HFF-Myc (cell line): Measurements from ENCODE around the gene PMAIP1.
A peak's percentile ranks its signal among the peaks of the same experiment; 100 is the strongest.

Source experiments
- DNase-seq: peaks from one replicate; pipeline ENCODE4 v3.0.0-alpha.2; 2011; ENCODE audit warnings: low read depth; ENCODE audit errors: extremely low read depth
- H3K4me3 ChIP-seq: replicated peaks from 2 replicates; pipeline ENCODE4 v1.5.1; 2011; ENCODE audit warnings: low read depth, mild to moderate bottlenecking, control low read depth, low read length
- TF ChIP-seq, protein P1 (sequence below): IDR thresholded peaks from 2 replicates; pipeline ENCODE4 v1.5.1; 2012; ENCODE audit warnings: mild to moderate bottlenecking, low read depth, low read length, control low read depth; ENCODE audit errors: missing control alignments

Gene PMAIP1

DNA sequence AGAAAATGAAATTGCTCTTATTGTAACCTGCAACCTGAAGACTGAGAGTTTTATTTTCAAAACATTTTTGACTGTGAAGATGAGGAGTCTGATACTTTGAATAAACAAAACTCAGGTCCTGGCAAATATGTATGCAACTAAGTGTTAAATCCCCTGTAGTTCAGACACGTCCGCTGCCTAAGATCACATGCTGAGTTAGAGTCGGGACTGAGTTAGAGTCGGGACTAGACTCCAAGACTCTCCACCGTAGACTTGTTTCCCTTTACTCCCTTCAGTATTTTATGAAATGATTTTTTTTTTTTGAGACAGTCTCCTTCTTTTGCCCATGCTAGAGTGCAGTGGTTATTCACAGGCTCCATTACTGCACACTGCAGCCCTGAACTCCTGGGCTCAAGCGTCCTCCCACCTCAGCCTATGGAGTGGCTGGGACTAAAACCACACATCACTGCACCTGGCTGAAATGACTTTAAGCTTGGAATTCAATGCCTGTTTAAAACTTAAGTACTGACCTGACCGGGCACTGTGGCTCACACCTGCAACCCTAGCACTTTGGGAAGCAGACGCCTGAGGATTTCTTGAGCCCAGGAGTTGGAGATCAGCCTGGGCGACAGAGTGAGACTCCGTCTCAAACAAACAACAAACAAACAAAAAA is 28.0 kb upstream of the PMAIP1 start:
- TF ChIP-seq, protein P1, sequence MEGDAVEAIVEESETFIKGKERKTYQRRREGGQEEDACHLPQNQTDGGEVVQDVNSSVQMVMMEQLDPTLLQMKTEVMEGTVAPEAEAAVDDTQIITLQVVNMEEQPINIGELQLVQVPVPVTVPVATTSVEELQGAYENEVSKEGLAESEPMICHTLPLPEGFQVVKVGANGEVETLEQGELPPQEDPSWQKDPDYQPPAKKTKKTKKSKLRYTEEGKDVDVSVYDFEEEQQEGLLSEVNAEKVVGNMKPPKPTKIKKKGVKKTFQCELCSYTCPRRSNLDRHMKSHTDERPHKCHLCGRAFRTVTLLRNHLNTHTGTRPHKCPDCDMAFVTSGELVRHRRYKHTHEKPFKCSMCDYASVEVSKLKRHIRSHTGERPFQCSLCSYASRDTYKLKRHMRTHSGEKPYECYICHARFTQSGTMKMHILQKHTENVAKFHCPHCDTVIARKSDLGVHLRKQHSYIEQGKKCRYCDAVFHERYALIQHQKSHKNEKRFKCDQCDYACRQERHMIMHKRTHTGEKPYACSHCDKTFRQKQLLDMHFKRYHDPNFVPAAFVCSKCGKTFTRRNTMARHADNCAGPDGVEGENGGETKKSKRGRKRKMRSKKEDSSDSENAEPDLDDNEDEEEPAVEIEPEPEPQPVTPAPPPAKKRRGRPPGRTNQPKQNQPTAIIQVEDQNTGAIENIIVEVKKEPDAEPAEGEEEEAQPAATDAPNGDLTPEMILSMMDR: no peak
- no peak overlapping the region for H3K4me3 ChIP-seq
- no peak for DNase-seq

DNA sequence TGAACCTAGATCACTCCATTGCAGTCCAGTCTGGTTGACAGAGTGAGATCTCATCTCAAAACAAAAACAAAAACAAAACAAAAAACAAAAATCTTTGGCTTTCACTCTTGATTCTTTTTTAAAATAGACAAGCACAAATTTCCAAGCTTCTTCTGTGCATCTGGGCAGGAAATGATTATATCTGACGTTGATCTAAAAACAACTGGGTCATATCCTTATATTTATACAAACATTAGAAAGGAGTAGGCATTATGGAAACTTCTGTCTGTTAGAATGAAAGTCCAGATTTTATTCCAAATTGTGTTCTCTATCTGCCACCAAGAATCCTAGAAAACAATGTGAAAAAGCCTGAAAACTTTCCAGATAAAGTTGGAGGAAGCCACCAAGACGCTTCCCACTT is 26.2 kb upstream of the PMAIP1 start:
- TF ChIP-seq, protein P1: no peak
- DNase-seq: no peak
- no peak overlapping the region for H3K4me3 ChIP-seq

DNA sequence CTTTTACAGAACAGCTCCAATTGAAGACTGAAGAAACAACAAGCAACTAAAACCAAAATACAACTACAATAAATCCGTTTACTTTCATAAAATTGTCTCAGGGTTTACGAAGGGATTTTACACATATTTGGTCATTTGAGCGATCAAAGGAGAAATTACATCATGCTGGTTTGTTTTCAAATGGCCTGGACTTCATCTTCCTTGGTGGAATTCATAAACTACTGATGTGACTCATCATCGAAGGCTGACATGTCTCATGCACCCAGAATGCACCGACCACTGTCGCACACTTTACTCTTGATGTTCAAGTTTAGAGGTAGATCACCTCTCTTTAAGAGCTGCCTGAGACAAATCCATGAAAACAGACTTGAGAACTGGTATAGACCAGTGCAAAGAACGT is 25.6 kb upstream of the PMAIP1 start:
- no peak overlapping the region for H3K4me3 ChIP-seq
- peak; percentile 54 for DNase-seq
- TF ChIP-seq, protein P1: no peak

DNA sequence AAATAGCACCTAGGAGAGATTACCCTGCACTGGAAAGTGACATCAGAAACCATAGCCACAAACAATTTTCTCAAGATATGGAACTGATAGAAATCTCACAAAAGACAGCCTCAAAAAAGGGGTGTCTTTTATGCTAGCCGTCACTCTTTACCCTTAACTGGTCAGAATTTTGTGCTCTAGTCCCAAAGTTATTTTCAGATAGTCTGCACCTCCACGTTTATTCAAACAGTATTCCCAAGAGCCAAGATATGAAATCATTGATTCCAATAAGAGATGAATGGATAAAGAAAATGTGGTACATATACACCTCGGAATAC is 23.5 kb upstream of the PMAIP1 start:
- TF ChIP-seq, protein P1: no peak
- DNase-seq: no peak
- H3K4me3 ChIP-seq: no peak overlapping the region

DNA sequence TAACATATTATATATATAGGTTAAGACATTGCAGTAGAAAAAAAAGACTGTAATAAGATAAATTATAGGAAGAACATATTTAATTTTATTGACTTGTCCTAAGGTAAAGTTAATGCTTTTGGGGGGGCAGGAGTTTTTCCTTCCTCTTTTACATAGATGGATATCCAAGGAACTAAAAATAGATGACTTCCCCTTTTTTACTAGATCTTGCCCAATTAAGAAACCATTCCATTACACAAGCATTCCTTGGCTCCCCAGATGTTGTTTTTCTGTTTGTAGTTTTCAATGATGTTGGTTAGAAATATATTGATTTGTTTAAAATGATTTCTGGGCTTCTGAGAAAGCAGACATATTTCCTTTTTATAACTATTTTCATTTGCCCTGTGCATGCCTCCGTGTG is 22.4 kb upstream of the PMAIP1 start:
- no peak overlapping the region for H3K4me3 ChIP-seq
- TF ChIP-seq, protein P1: no peak
- no peak for DNase-seq

DNA sequence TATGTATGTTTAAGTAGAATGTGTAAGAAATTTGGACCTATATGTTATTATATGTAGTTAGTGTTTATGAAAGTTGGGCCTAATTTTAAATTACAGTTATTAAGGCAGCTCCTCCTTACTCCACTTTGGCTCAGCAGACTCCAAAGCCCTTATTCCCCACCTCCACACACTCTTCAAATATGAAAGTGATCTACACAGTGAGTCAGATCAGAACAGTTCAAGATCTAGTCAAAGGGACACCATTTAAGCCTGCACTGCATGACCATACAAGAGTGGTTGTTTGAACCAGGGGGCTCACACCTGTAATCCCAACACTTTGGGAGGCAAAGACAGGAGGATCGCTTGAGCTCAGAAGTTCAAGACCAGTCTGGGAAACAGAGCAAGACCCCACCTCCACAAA is 21.2 kb upstream of the PMAIP1 start:
- DNase-seq: no peak
- TF ChIP-seq, protein P1: no peak
- H3K4me3 ChIP-seq: no peak overlapping the region
